ENCODE results near the gene NAPB. TPM values are rescaled to one million over a fixed set of nuclear protein-coding genes. Genes with fewer than 3 reads are reported as not detected.

The NAPB gene
- total and polyA plus RNA-seq, 10 of the 15 experiments (the other 5 are each of a cell fraction or from before 2014, with no cell fraction given): 2.1 to 15.9 (median 7.2) TPM

- TF ChIP-seq MLLT1 (IDR thresholded peaks at IDR 0.05) (no peak), RB1 (IDR thresholded peaks at IDR 0.05; ENCODE audit: borderline replicate concordance) (no peak), SPI1 (IDR thresholded peaks at IDR 0.05; ENCODE audit: borderline replicate concordance, insufficient read depth, low read depth, low read length) (peak; percentile 74; the same call in 1 of the 2 replicates), ZNF207 (IDR thresholded peaks at IDR 0.05; ENCODE audit: borderline replicate concordance) (no peak), CHD2 (IDR thresholded peaks at IDR 0.05; ENCODE audit: borderline replicate concordance, low read depth, low read length) (no peak), CREM (IDR thresholded peaks at IDR 0.05; ENCODE audit: low read depth) (no peak), ESRRA (IDR thresholded peaks at IDR 0.05; ENCODE audit: low read length) (no peak), MXI1 (IDR thresholded peaks at IDR 0.05; ENCODE audit: low read depth, low read length) (no peak), CBX3 (IDR thresholded peaks at IDR 0.05; ENCODE audit: borderline replicate concordance, low read depth) (no peak), PBX3 (IDR thresholded peaks at IDR 0.05; ENCODE audit: insufficient replicate concordance, low read depth, low read length) (no peak), STAT1 (conservative IDR thresholded peaks at IDR 0.05) (no peak), CHD4 (IDR thresholded peaks at IDR 0.05) (no peak), ZNF687 (IDR thresholded peaks at IDR 0.05) (no peak), SP1 (IDR thresholded peaks at IDR 0.05; ENCODE audit: low read depth, low read length) (no peak), ZBTB40 (IDR thresholded peaks at IDR 0.05; ENCODE audit: borderline replicate concordance) (no peak), SIX5 (IDR thresholded peaks at IDR 0.05; ENCODE audit: low read depth, low read length, severe bottlenecking) (no peak), NBN (IDR thresholded peaks at IDR 0.05) (no peak), WRNIP1 (IDR thresholded peaks at IDR 0.05; ENCODE audit: borderline replicate concordance, low read depth, low read length) (no peak), ZZZ3 (IDR thresholded peaks at IDR 0.05; ENCODE audit: control insufficient read depth, insufficient read length, low read depth) (no peak), SUZ12 (IDR thresholded peaks at IDR 0.05; ENCODE audit: unreplicated experiment) (no peak), NFIC (IDR thresholded peaks at IDR 0.05; ENCODE audit: low read depth, low read length) (no peak), POLR2A (IDR thresholded peaks at IDR 0.05; ENCODE audit: low read depth, low read length) (no peak), TCF7 (IDR thresholded peaks at IDR 0.05; ENCODE audit: borderline replicate concordance) (no peak)
Observed at GRCh38 chr20:23366384-23366783, 54.9 kb downstream of the NAPB start (continued).

All from GM12878 (cell line).